ENCODE results near the gene TRPV4. TPM values are rescaled to one million over a fixed set of nuclear protein-coding genes. Genes with fewer than 3 reads are reported as not detected.
A peak's percentile ranks its signal among the peaks of the same experiment; 100 is the strongest.

The TRPV4 gene
- total and polyA plus RNA-seq, 9 of the 15 experiments (the other 6 are each of a cell fraction or from before 2014, with no cell fraction given): 0.13 TPM; not detected in 8

GRCh38 chr12:109818253-109818652, 14.9 kb downstream of the TRPV4 start (continued):
- TF ChIP-seq ZBTB49 (CRISPR knock-in tag; IDR thresholded peaks at IDR 0.05; ENCODE audit: borderline replicate concordance): no peak

DNA sequence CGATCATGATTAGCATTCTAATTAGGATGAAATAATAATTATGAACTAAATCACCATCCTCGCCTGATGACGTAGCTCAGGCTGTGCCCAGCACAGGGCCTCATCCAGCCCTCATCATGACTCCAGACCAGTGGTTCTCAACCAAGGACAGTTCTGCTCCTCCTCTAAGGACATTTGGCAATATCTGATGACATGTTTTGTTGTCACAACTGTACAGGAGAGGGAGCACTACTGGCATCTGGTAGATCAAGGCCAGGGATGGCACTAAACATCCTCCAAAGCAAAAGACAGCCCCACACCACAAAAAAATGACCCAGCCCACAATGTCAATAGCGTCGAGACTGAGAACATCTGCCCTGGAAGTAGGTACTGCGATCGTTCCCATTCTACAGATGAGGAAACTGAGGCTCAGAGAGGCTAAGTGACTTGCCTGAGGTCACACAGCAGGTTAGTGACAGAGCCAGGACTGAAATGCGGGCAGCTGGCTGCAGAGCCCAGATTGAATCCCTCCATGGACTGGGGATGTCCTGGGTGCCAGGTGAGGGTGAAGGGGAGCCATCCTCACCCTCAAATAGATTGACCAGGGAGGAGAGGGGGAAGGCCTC, 15.5 kb downstream of the TRPV4 start:
- H3K79me2 ChIP-seq (ENCODE audit: control insufficient read depth, insufficient read depth, low read length): no peaks in the 10 kb centered on the region
- H3K9ac ChIP-seq (ENCODE audit: insufficient read depth in 1 of 2, low read depth in 2 of 2, low read length in 2 of 2): 0 out of 4 replicates have a peak overlapping the region, but pooled peaks of 1 of the 2 experiments have one; percentile 26
- 8% methylated on average over 8 of the region's 8 CpGs for WGBS (ENCODE audit: insufficient coverage, low coverage, missing lambda C conversion rate)
- no TSS peak for BruUV-seq (replicated peaks)
- no peak overlapping the region for H3K4me3 ChIP-seq
- H3K36me3 ChIP-seq (ENCODE audit: control insufficient read depth, insufficient read depth, low read length): no peaks in the 10 kb centered on the region
- in situ Hi-C loops (cut with MboI) (no loop called here), intact Hi-C loops (cut with micrococcal nuclease) (no loop called here)
- H3K4me1 ChIP-seq (replicated peaks in 1 of 2; ENCODE audit: control insufficient read depth in 2 of 2, insufficient read depth in 2 of 2, low read length in 2 of 2): no peaks in the 10 kb centered on the region; a peak in 2 of 5 replicates
- peak; percentile 60; the same call in 1 of the 2 replicates for TF ChIP-seq SMARCA5 (IDR thresholded peaks at IDR 0.05)
- no peak for TF ChIP-seq ZNF121 (CRISPR knock-in tag; conservative IDR thresholded peaks at IDR 0.05)
- TF ChIP-seq RAD21 (CRISPR knock-in tag; conservative IDR thresholded peaks at IDR 0.05 in 1 of 2, IDR thresholded peaks at IDR 0.05 in 1 of 2): no peak
- TF ChIP-seq RBM25 (IDR thresholded peaks at IDR 0.05; ENCODE audit: low read depth, low read length, severe bottlenecking): peak; percentile 68
- TF ChIP-seq ZFP36 (IDR thresholded peaks at IDR 0.05; ENCODE audit: low read depth, low read length, partially characterized antibody): peak; percentile 36
- TF ChIP-seq ZNF77 (CRISPR knock-in tag; IDR thresholded peaks at IDR 0.05): no peak
- no peak for TF ChIP-seq HDGF (IDR thresholded peaks at IDR 0.05)
- H3K9me3 ChIP-seq (replicated peaks; ENCODE audit: control insufficient read depth, insufficient read depth, low read depth, low read length): no peaks in the 10 kb centered on the region
- DNase-seq (ENCODE audit: extremely low read depth in 1 of 4, low spot score in 3 of 4) (no peak), FAIRE-seq (no peak), ATAC-seq (no peak)
- ChIA-PET POLR2A (no interaction called here), CTCF (ENCODE audit: low intra/inter-chr PET ratio) (no interaction called here)
- no peak overlapping the region for H2AFZ ChIP-seq (ENCODE audit: low read depth, low read length)
- peaks cover 15 to 60% of the 10 kb centered on the region in 2 experiments; a peak in 4 of 5 replicates for H3K27me3 ChIP-seq (ENCODE audit: control insufficient read depth in 2 of 2, insufficient read depth in 2 of 2, low read length in 2 of 2)
- H3K27ac ChIP-seq (ENCODE audit: extremely low read depth, low read depth, low read length): no peak overlapping the region
- H3K4me2 ChIP-seq (ENCODE audit: insufficient read depth, low read length): no peak overlapping the region
- no peaks in the 10 kb centered on the region for H3K9me1 ChIP-seq (ENCODE audit: control insufficient read depth, insufficient read depth, low read length)
- no peaks in the 10 kb centered on the region; the same call in 1 of the 2 replicates for H4K20me1 ChIP-seq (replicated peaks; ENCODE audit: control insufficient read depth, insufficient read depth, low read length)
